Measurements from ENCODE around the gene ULBP1. TPM values are rescaled to one million over a fixed set of nuclear protein-coding genes. Genes with fewer than 3 reads are reported as not detected.

ULBP1 gene
- polyA plus RNA-seq, 3 donors = 0.06 to 0.79 (median 0.09) TPM

GRCh38 chr6:149922642-149923326, 41.0 kb upstream of the ULBP1 start, which contains the start of gene RAET1G:
Gene RAET1G (minus strand): TSS chr6:149923121. CDS start chr6:149923010, 111 bp downstream.
- Mint-ChIP-seq H3K4me1 (peaks cover 31% of the 10 kb centered on the region), H3K9me3 (peaks cover 0 to 26% (median 16%) of the 10 kb centered on the region in 7 donors), H3K4me3 (peak within 1 kb of the TSS; percentile 78 to 96), H3K27me3 (ENCODE audit: low read depth in 3 of 3) (peaks cover 63 to 75% (median 70%) of the 10 kb centered on the region in 3 donors), H3K27ac (peak within 1 kb of the TSS in 4 of 7 donors; percentile 18 to 59 (median 40)), H3K36me3 (peaks cover 8 to 15% of the 10 kb centered on the region in 2 donors)
- peak within 1 kb of the TSS; percentile 66 for H2AFZ ChIP-seq (ENCODE audit: insufficient read depth, low read depth, low read length, poor library complexity, severe bottlenecking)
- peak within 1 kb of the TSS; percentile 8 to 73 (median 23) for H3K4me3 ChIP-seq (replicated peaks in 1 of 3; ENCODE audit: low read depth in 2 of 3, low read length in 3 of 3)
- DNase-seq = peak; percentile 75 to 82 (median 76)
- peaks cover 28 to 29% of the 10 kb centered on the region in 2 donors for H3K4me1 ChIP-seq (ENCODE audit: control insufficient read depth in 1 of 2, insufficient read depth in 2 of 2, low read length in 2 of 2)
- H3K36me3 ChIP-seq (replicated peaks in 1 of 2; ENCODE audit: control insufficient read depth in 1 of 2, insufficient read depth in 2 of 2, low read length in 2 of 2) = no peaks in the 10 kb centered on the region
- no peak for TF ChIP-seq CTCF (IDR thresholded peaks at IDR 0.05)
- no peaks in the 10 kb centered on the region for H4K20me1 ChIP-seq (ENCODE audit: insufficient read depth, low read length)
- intact Hi-C loops (cut with micrococcal nuclease) = loop anchor here in 1 of 2 donors (5.0 to 10.0 kb wide), 2 partner anchors 85 to 198 kb away; no protein-coding TSS in a partner anchor
- no peak within 1 kb of the TSS for H3K27ac ChIP-seq (ENCODE audit: low read depth in 1 of 2, low read length in 2 of 2)
- H3K27me3 ChIP-seq (ENCODE audit: control insufficient read depth in 2 of 2, insufficient read depth in 2 of 2, low read length in 2 of 2) = peaks cover 25 to 60% of the 10 kb centered on the region in 2 donors
- H3K4me2 ChIP-seq (replicated peaks; ENCODE audit: extremely low read depth, low read length, poor library complexity, severe bottlenecking) = peak within 1 kb of the TSS; percentile 75
- peak within 1 kb of the TSS; percentile 27 for H3K9ac ChIP-seq (ENCODE audit: insufficient read depth, low read length, poor library complexity, severe bottlenecking)
- H3K9me3 ChIP-seq (replicated peaks in 1 of 2; ENCODE audit: control insufficient read depth in 1 of 2, insufficient read depth in 1 of 2, low read length in 2 of 2) = peaks cover 0 to 4% of the 10 kb centered on the region in 2 donors
- WGBS (ENCODE audit: insufficient coverage) = under 1% methylated on average over 36 of the region's 40 CpGs
- H3K79me2 ChIP-seq (ENCODE audit: insufficient read depth, low read length) = no peaks in the 10 kb centered on the region

- peaks cover 28 to 29% of the 10 kb centered on the region in 2 donors for H3K4me1 ChIP-seq (ENCODE audit: control insufficient read depth in 1 of 2, insufficient read depth in 2 of 2, low read length in 2 of 2)
- no peaks in the 10 kb centered on the region for H4K20me1 ChIP-seq (ENCODE audit: insufficient read depth, low read length)
- H3K27ac ChIP-seq (ENCODE audit: low read depth in 1 of 2, low read length in 2 of 2) = no peak overlapping the region
- peaks cover 25 to 61% of the 10 kb centered on the region in 2 donors for H3K27me3 ChIP-seq (ENCODE audit: control insufficient read depth in 2 of 2, insufficient read depth in 2 of 2, low read length in 2 of 2)
- peaks cover 0 to 26% (median 16%) of the 10 kb centered on the region in 7 donors for H3K9me3 Mint-ChIP-seq
- H3K4me1 Mint-ChIP-seq = peaks cover 31% of the 10 kb centered on the region
- H3K36me3 ChIP-seq (replicated peaks in 1 of 2; ENCODE audit: control insufficient read depth in 1 of 2, insufficient read depth in 2 of 2, low read length in 2 of 2) = no peaks in the 10 kb centered on the region
- H3K4me2 ChIP-seq (replicated peaks; ENCODE audit: extremely low read depth, low read length, poor library complexity, severe bottlenecking) = peak overlapping the region; percentile 75
- 14% methylated on average over 16 of the region's 33 CpGs for WGBS (ENCODE audit: insufficient coverage)
- H3K79me2 ChIP-seq (ENCODE audit: insufficient read depth, low read length) = no peaks in the 10 kb centered on the region
- H3K4me3 Mint-ChIP-seq = peak overlapping the region; percentile 78 to 94
- peaks cover 8 to 15% of the 10 kb centered on the region in 2 donors for H3K36me3 Mint-ChIP-seq
- TF ChIP-seq CTCF (IDR thresholded peaks at IDR 0.05) = no peak
- H3K9ac ChIP-seq (ENCODE audit: insufficient read depth, low read length, poor library complexity, severe bottlenecking) = no peak overlapping the region
- H2AFZ ChIP-seq (ENCODE audit: insufficient read depth, low read depth, low read length, poor library complexity, severe bottlenecking) = peak overlapping the region; percentile 66
- H3K4me3 ChIP-seq (replicated peaks in 1 of 3; ENCODE audit: low read depth in 2 of 3, low read length in 3 of 3) = peak overlapping the region; percentile 8 to 73 (median 23)
- H3K9me3 ChIP-seq (replicated peaks in 1 of 2; ENCODE audit: control insufficient read depth in 1 of 2, insufficient read depth in 1 of 2, low read length in 2 of 2) = peaks cover 0 to 4% of the 10 kb centered on the region in 2 donors
- intact Hi-C loops (cut with micrococcal nuclease) = loop anchor here in 1 of 2 donors (5.0 to 10.0 kb wide), 2 partner anchors 86 to 199 kb away; no protein-coding TSS in a partner anchor
- peak overlapping the region in 3 of 7 donors; percentile 40 to 59 (median 40) for H3K27ac Mint-ChIP-seq
- H3K27me3 Mint-ChIP-seq (ENCODE audit: low read depth in 3 of 3) = peaks cover 69 to 82% (median 74%) of the 10 kb centered on the region in 3 donors
- DNase-seq = no peak
These were observed 40.3 kb upstream of the ULBP1 start for GRCh38 chr6:149923327-149923986.
